SK-N-SH (cell line): ENCODE measurements around the gene RASL11B.

Experiments
- CHD2 ChIP-seq: fragments of 150-350 bp; IDR thresholded peaks from 2 replicates; pipeline ENCODE4 v1.6.1; 2018; ENCODE audit warnings: low read length; ENCODE audit not compliant: partially characterized antibody
- CTCF ChIP-seq: fragments of 200-600 bp; sonication (generic); IDR thresholded peaks from 2 replicates; pipeline ENCODE4 v1.6.1; 2017; ENCODE audit warnings: antibody characterized with exemption, mild to moderate bottlenecking, moderate library complexity
- EP300 ChIP-seq, 2 experiments: IDR thresholded peaks; 2 replicates each; pipeline versions ENCODE4 v1.4.0 to v1.6.1; 2012; ENCODE audit warnings: borderline replicate concordance in 1 of 2, low read depth in 1 of 2, low read length in 1 of 2
- FOXJ3 ChIP-seq: sonication (generic); formaldehyde crosslinking; IDR thresholded peaks from 2 replicates; pipeline ENCODE4 v1.5.1; 2020; ENCODE audit warnings: mild to moderate bottlenecking, missing genetic modification reagents
- MAX ChIP-seq: IDR thresholded peaks from 2 replicates; pipeline ENCODE4 v1.4.0; 2012; ENCODE audit warnings: low read depth
- PBX3 ChIP-seq: IDR thresholded peaks from 2 replicates; pipeline ENCODE4; 2012
- RAD21 ChIP-seq: IDR thresholded peaks from 2 replicates; pipeline ENCODE4 v1.6.1; 2012; ENCODE audit warnings: mild to moderate bottlenecking, low read length
- SIN3A ChIP-seq: IDR thresholded peaks from 2 replicates; pipeline ENCODE4 v1.6.1; 2012; ENCODE audit warnings: low read depth, mild to moderate bottlenecking, low read length, moderate library complexity, borderline replicate concordance
- SMC3 ChIP-seq: IDR thresholded peaks from 2 replicates; pipeline ENCODE4 v1.6.1; 2012; ENCODE audit warnings: low read depth, low read length, improper control_type of control experiment
- USF1 ChIP-seq: IDR thresholded peaks from 2 replicates; pipeline ENCODE4 v1.4.0; 2012; ENCODE audit warnings: low read depth, borderline replicate concordance
- USF2 ChIP-seq: fragments of 150-350 bp; IDR thresholded peaks from 2 replicates; pipeline ENCODE4 v1.6.1; 2017; ENCODE audit warnings: antibody characterized with exemption, low read length, low read depth, borderline replicate concordance
- ZBTB33 ChIP-seq: IDR thresholded peaks from 2 replicates; pipeline ENCODE4 v1.4.0; 2012; ENCODE audit warnings: low read depth, borderline replicate concordance

DNA sequence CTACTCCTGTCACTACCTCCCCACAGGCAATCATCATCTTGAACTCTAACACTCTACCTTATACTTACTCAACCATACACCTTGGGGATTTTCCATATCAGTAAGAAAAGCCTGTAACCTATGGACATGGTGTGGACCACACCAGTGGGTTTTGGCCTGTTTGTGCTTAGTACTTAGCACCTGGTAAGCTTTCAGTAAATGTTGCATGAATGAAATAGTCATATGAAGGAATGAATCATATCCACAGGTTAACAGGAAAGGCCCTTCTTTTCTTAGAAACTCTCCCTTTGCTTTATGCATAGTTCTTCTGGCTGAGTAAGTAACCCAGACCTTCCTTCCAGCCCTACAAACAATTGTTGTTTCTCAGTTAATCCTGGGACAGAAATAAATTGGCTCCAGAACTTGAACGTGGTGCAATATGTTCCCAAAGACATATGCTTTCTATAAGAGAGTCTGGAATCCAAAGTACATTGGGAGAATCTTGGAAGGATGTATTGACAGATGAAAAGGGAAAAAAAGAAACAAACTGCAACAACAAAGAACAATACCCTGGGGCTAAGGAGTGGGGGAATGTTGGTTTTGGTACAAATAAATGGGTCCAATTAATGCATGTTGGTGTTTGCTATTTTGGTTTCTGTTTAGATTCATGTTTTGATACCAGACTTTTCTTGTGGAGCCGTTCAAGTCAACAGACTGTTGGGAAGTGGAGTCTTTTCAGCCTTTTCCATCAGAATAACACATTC lies 27.8 kb downstream of the RASL11B start:
- TF ChIP-seq CTCF: no peak
- TF ChIP-seq EP300 (IDR thresholded peaks at IDR 0.05; ENCODE audit: borderline replicate concordance in 1 of 2, low read depth in 1 of 2, low read length in 1 of 2): no peak
- no peak for TF ChIP-seq FOXJ3 (CRISPR knock-in tag)
- TF ChIP-seq SMC3: no peak
- TF ChIP-seq RAD21: no peak
- no peak for TF ChIP-seq SIN3A
- TF ChIP-seq MAX: no peak
- TF ChIP-seq USF1: no peak
- no peak for TF ChIP-seq CHD2
- TF ChIP-seq USF2: no peak
- TF ChIP-seq ZBTB33: no peak
- no peak for TF ChIP-seq PBX3
